Measurements from ENCODE around the gene GZMM. TPM values are rescaled to one million over a fixed set of nuclear protein-coding genes. Genes with fewer than 3 reads are reported as not detected.
A peak's percentile ranks its signal among the peaks of the same experiment; 100 is the strongest.

Gene GZMM
- total RNA-seq, 2 experiments from 2014 or later: 41.6 to 46.3 TPM

GRCh38 chr19:592101-592500 is 48.2 kb downstream of the GZMM start:
- H3K9me3 ChIP-seq (ENCODE audit: control insufficient read depth in 1 of 2, insufficient read depth in 1 of 2, low read length in 2 of 2): peaks cover 0 to 25% of the 10 kb centered on the region in 2 experiments
- Mint-ChIP-seq H3K27ac (no peak overlapping the region), H3K4me3 (peak overlapping the region; percentile 25), H3K27me3 (peaks cover 25% of the 10 kb centered on the region), H3K9me3 (no peaks in the 10 kb centered on the region), H3K4me1 (ENCODE audit: low read depth) (peaks cover 5% of the 10 kb centered on the region), H3K36me3 (ENCODE audit: low read depth) (no peaks in the 10 kb centered on the region)
- intact Hi-C loops (cut with DNase I, micrococcal nuclease): no loop called here
- POLR2A ChIA-PET: no interaction called here
- no peak overlapping the region for H3K27ac ChIP-seq (ENCODE audit: low read depth in 1 of 2, low read length in 2 of 2)
- CTCF ChIA-PET: no interaction called here
- TF ChIP-seq CTCF (IDR thresholded peaks at IDR 0.05): no peak
- peaks cover 25 to 30% of the 10 kb centered on the region in 2 experiments for H3K27me3 ChIP-seq (ENCODE audit: control insufficient read depth in 1 of 2, insufficient read depth in 2 of 2, low read length in 2 of 2)
- H3K4me1 ChIP-seq (ENCODE audit: insufficient read depth, low read length): peaks cover 32% of the 10 kb centered on the region
- ATAC-seq (ENCODE audit: poor library complexity) (no peak), DNase-seq (no peak)
- H3K36me3 ChIP-seq (ENCODE audit: insufficient read depth, low read length): no peaks in the 10 kb centered on the region
- H3K4me3 ChIP-seq (ENCODE audit: low read length): no peak overlapping the region

GRCh38 chr19:593055-593454 is 49.2 kb downstream of the GZMM start:
- ChIA-PET CTCF (no interaction called here), POLR2A (no interaction called here)
- Mint-ChIP-seq H3K9me3 (no peaks in the 10 kb centered on the region), H3K4me3 (peak overlapping the region; percentile 20), H3K4me1 (ENCODE audit: low read depth) (peaks cover 2% of the 10 kb centered on the region), H3K27ac (no peak overlapping the region), H3K36me3 (ENCODE audit: low read depth) (no peaks in the 10 kb centered on the region), H3K27me3 (peaks cover 22% of the 10 kb centered on the region)
- Histone ChIP-seq H3K9me3 (ENCODE audit: control insufficient read depth in 1 of 2, insufficient read depth in 1 of 2, low read length in 2 of 2) (peaks cover 0 to 26% of the 10 kb centered on the region in 2 experiments), H3K4me1 (ENCODE audit: insufficient read depth, low read length) (peaks cover 28% of the 10 kb centered on the region), H3K36me3 (ENCODE audit: insufficient read depth, low read length) (no peaks in the 10 kb centered on the region), H3K27ac (ENCODE audit: low read depth in 1 of 2, low read length in 2 of 2) (no peak overlapping the region), H3K27me3 (ENCODE audit: control insufficient read depth in 1 of 2, insufficient read depth in 2 of 2, low read length in 2 of 2) (peaks cover 22 to 29% of the 10 kb centered on the region in 2 experiments), H3K4me3 (ENCODE audit: low read length) (no peak overlapping the region)
- no peak for ATAC-seq (ENCODE audit: poor library complexity)
- TF ChIP-seq CTCF (IDR thresholded peaks at IDR 0.05): no peak
- DNase-seq: no peak
- intact Hi-C loops (cut with DNase I, micrococcal nuclease): no loop called here

GRCh38 chr19:593505-593904 is 49.7 kb downstream of the GZMM start:
- Mint-ChIP-seq H3K9me3 (no peaks in the 10 kb centered on the region), H3K36me3 (ENCODE audit: low read depth) (no peaks in the 10 kb centered on the region), H3K4me1 (ENCODE audit: low read depth) (no peaks in the 10 kb centered on the region), H3K4me3 (peak overlapping the region; percentile 20), H3K27ac (no peak overlapping the region), H3K27me3 (peaks cover 17% of the 10 kb centered on the region)
- ChIA-PET CTCF (no interaction called here), POLR2A (no interaction called here)
- Histone ChIP-seq H3K4me1 (ENCODE audit: insufficient read depth, low read length) (peaks cover 23% of the 10 kb centered on the region), H3K27me3 (ENCODE audit: control insufficient read depth in 1 of 2, insufficient read depth in 2 of 2, low read length in 2 of 2) (peaks cover 18 to 24% of the 10 kb centered on the region in 2 experiments), H3K4me3 (ENCODE audit: low read length) (no peak overlapping the region), H3K27ac (ENCODE audit: low read depth in 1 of 2, low read length in 2 of 2) (no peak overlapping the region), H3K36me3 (ENCODE audit: insufficient read depth, low read length) (no peaks in the 10 kb centered on the region), H3K9me3 (ENCODE audit: control insufficient read depth in 1 of 2, insufficient read depth in 1 of 2, low read length in 2 of 2) (peaks cover 0 to 22% of the 10 kb centered on the region in 2 experiments)
- intact Hi-C loops (cut with DNase I, micrococcal nuclease): no loop called here
- DNase-seq (no peak), ATAC-seq (ENCODE audit: poor library complexity) (no peak)
- no peak for TF ChIP-seq CTCF (IDR thresholded peaks at IDR 0.05)

All from CD4-positive, alpha-beta T cell (primary cell).